Keratinocyte (primary cell): ENCODE measurements around the gene KTN1.

ENCODE experiments used
- CTCF ChIP-seq, 3 experiments: IDR thresholded peaks in 1 of 3; conservative IDR thresholded peaks in 1 of 3; optimal IDR thresholded peaks in 1 of 3; 2 replicates in 2 of 3; 3 replicates in 1 of 3; pipeline versions ENCODE3 to v1.5.1; 2011; ENCODE audit warnings: low read length in 3 of 3, mild to moderate bottlenecking in 3 of 3, moderate library complexity in 2 of 3, control low read depth in 1 of 3, inconsistent platforms in 1 of 3; ENCODE audit not compliant: insufficient read depth in 2 of 3; ENCODE audit errors: extremely low read depth in 1 of 3
- EZH2 ChIP-seq: IDR thresholded peaks from one replicate; pipeline ENCODE4 v1.6.1; 2012; ENCODE audit warnings: inconsistent platforms, mild to moderate bottlenecking, low read length, moderate library complexity

GRCh38 chr14:55536204-55536708 is 43.8 kb upstream of the KTN1 start:
- TF ChIP-seq CTCF (optimal IDR thresholded peaks at IDR 0.05 in 1 of 3, IDR thresholded peaks at IDR 0.05 in 1 of 3, conservative IDR thresholded peaks at IDR 0.05 in 1 of 3; ENCODE audit: extremely low read depth in 1 of 3, insufficient read depth in 2 of 3, low read length in 3 of 3) (no peak), EZH2 (no peak)
